Endothelial cell of umbilical vein (primary cell): Measurements from ENCODE around the gene MAPKAP1. TPM values are rescaled to one million over a fixed set of nuclear protein-coding genes. Genes with fewer than 3 reads are reported as not detected.

Experiments used
- BruUV-seq: library from RNA; stranded (reverse); fragments of 400-500 nt; replicated peaks from 2 replicates; lab custom pipeline; 2021; lab: Mats Ljungman, UMichigan
- CTCF ChIA-PET: fragments of 300-600, 350-600 bp; sonication (Branson Sonifier 250); formaldehyde crosslinking; loops from one replicate; lab custom pipeline; 2021; ENCODE audit warnings: antibody characterized with exemption, inconsistent platforms; lab: Charles Lee
- POLR2A ChIA-PET: fragments of 300-600, 350-600 bp; sonication (Branson Sonifier 250); formaldehyde crosslinking; loops from one replicate; lab custom pipeline; 2021; ENCODE audit warnings: antibody characterized with exemption, inconsistent platforms; lab: Charles Lee
- DNase-seq: peaks from one replicate; pipeline ENCODE4 v3.0.0-alpha.2; 2011; ENCODE audit warnings: low read depth, low spot score
- FAIRE-seq: peaks from 2 replicates; lab custom pipeline; 2011; peaks lifted over from hg19 to GRCh38; lab: Jason Lieb, UNC
- H2AFZ ChIP-seq: 2 replicates; pipeline ENCODE4 v1.6.0; 2012; ENCODE audit warnings: low read depth, low read length, control low read depth, inconsistent platforms
- H3K27ac ChIP-seq: 2 replicates; pipeline ENCODE4 v1.5.1; 2011; ENCODE audit warnings: low read depth, mild to moderate bottlenecking, control low read depth, low read length, moderate library complexity; ENCODE audit not compliant: insufficient read depth
- H3K27me3 ChIP-seq, 2 experiments: 2 replicates each; pipeline versions ENCODE4 v1.6.0 to v1.6.1; 2011; ENCODE audit warnings: low read length in 2 of 2, mixed read lengths in 1 of 2; ENCODE audit not compliant: control insufficient read depth in 2 of 2, insufficient read depth in 2 of 2
- H3K36me3 ChIP-seq, 2 experiments: 2 replicates in 1 of 2; 3 replicates in 1 of 2; pipeline ENCODE4 v1.5.1; 2011; ENCODE audit warnings: low read length in 2 of 2, mild to moderate bottlenecking in 1 of 2, moderate library complexity in 1 of 2; ENCODE audit not compliant: control insufficient read depth in 2 of 2, insufficient read depth in 2 of 2; ENCODE audit errors: extremely low read depth in 1 of 2
- H3K4me1 ChIP-seq: 3 replicates; pipeline ENCODE4 v1.5.1; 2011; ENCODE audit warnings: mild to moderate bottlenecking, low read length; ENCODE audit not compliant: control insufficient read depth, insufficient read depth; ENCODE audit errors: extremely low read depth
- H3K4me2 ChIP-seq: 2 replicates; pipeline ENCODE4 v1.6.1; 2011; ENCODE audit warnings: low read length, control low read depth, mixed read lengths; ENCODE audit not compliant: insufficient read depth
- H3K4me3 ChIP-seq, 3 experiments: fragments of 200-600 bp in 1 of 3; sonication (generic), shearing (Covaris generic) in 1 of 3; replicated peaks in 1 of 3; 2 replicates each; pipeline ENCODE4 v1.5.1; 2011 to 2016; ENCODE audit warnings: control low read depth in 3 of 3, low read length in 3 of 3, mild to moderate bottlenecking in 2 of 3, inconsistent platforms in 1 of 3, low read depth in 1 of 3, moderate library complexity in 1 of 3; ENCODE audit not compliant: insufficient read depth in 1 of 3
- H3K79me2 ChIP-seq: 2 replicates; pipeline ENCODE4 v1.6.0; 2012; ENCODE audit warnings: low read length, inconsistent platforms; ENCODE audit not compliant: control insufficient read depth, insufficient read depth
- H3K9ac ChIP-seq: replicated peaks from 2 replicates; pipeline ENCODE3; 2011; ENCODE audit warnings: low read length, control low read depth; ENCODE audit not compliant: insufficient read depth; ENCODE audit errors: extremely low read depth
- H3K9me1 ChIP-seq: replicated peaks from 3 replicates; pipeline ENCODE4 v1.6.0; 2011; ENCODE audit warnings: mild to moderate bottlenecking, low read length; ENCODE audit not compliant: control insufficient read depth, insufficient read depth; ENCODE audit errors: extremely low read depth
- H3K9me3 ChIP-seq: replicated peaks from 2 replicates; pipeline ENCODE4 v1.5.1; 2012; ENCODE audit warnings: low read length, inconsistent platforms; ENCODE audit not compliant: control insufficient read depth, insufficient read depth
- H4K20me1 ChIP-seq: replicated peaks from 2 replicates; pipeline ENCODE3; 2011; ENCODE audit warnings: mild to moderate bottlenecking, low read length; ENCODE audit not compliant: control insufficient read depth, insufficient read depth; ENCODE audit errors: extremely low read depth
- CTCF ChIP-seq, 2 donors: IDR thresholded peaks; 1 replicate in 1 of 2; 2 replicates in 1 of 2; pipeline ENCODE4 v1.5.1; 2011; ENCODE audit warnings: low read length in 2 of 2, mild to moderate bottlenecking in 2 of 2, moderate library complexity in 2 of 2, control low read depth in 1 of 2, inconsistent platforms in 1 of 2, low read depth in 1 of 2; ENCODE audit not compliant: insufficient read depth in 1 of 2; ENCODE audit errors: extremely low read depth in 1 of 2
- EZH2 ChIP-seq: IDR thresholded peaks from 2 replicates; pipeline ENCODE4 v1.6.1; 2012; ENCODE audit warnings: borderline replicate concordance, low read depth, mild to moderate bottlenecking, moderate library complexity, low read length, inconsistent platforms; ENCODE audit not compliant: severe bottlenecking
- FOS ChIP-seq: IDR thresholded peaks from 2 replicates; pipeline ENCODE4 v1.6.1; 2011; ENCODE audit warnings: mild to moderate bottlenecking, low read length, moderate library complexity, borderline replicate concordance; ENCODE audit not compliant: insufficient read depth
- GATA2 ChIP-seq: IDR thresholded peaks from 2 replicates; pipeline ENCODE4 v1.7.0; 2011; ENCODE audit warnings: low read depth, mild to moderate bottlenecking, moderate library complexity, mixed read lengths, low read length; ENCODE audit not compliant: insufficient read length, insufficient read depth
- JUN ChIP-seq: IDR thresholded peaks from 2 replicates; pipeline ENCODE4 v1.6.1; 2011; ENCODE audit warnings: borderline replicate concordance, low read depth; ENCODE audit not compliant: insufficient read length, insufficient read depth
- MAX ChIP-seq: IDR thresholded peaks from 2 replicates; pipeline ENCODE4 v1.6.1; 2011; ENCODE audit not compliant: insufficient read depth, insufficient read length
- MYC ChIP-seq: IDR thresholded peaks from one replicate; pipeline ENCODE4 v1.6.1; 2011; ENCODE audit warnings: mild to moderate bottlenecking, low read depth, low read length
- POLR2A ChIP-seq: IDR thresholded peaks from 2 replicates; pipeline ENCODE4 v1.6.1; 2012; ENCODE audit warnings: low read depth, mild to moderate bottlenecking, control low read depth, low read length
- POLR2AphosphoS5 ChIP-seq: IDR thresholded peaks from 2 replicates; pipeline ENCODE4 v1.6.1; 2012; ENCODE audit warnings: low read depth, mild to moderate bottlenecking, control low read depth, low read length, moderate library complexity; ENCODE audit not compliant: insufficient read depth
- dilution Hi-C: fragments of 300-500 bp; cut with MboI; formaldehyde crosslinking; loops from one replicate; pipeline ENCODE4 v1.15.0; 2019; ENCODE audit warnings: low sequenced_read_pairs; ENCODE audit not compliant: extremely low pct_ligation_motif_present
- intact Hi-C: fragments of 100-400 bp; cut with micrococcal nuclease; formaldehyde crosslinking; loops from one replicate; pipeline ENCODE4 v1.10.0; 2022
- polyA plus RNA-seq, 4 experiments: library from polyadenylated mRNA; depleted of rRNA in 3 of 4; stranded (reverse) in 3 of 4; unstranded in 1 of 4; fragments of >200 nt; gene quantifications; 2 replicates each; pipeline versions ENCODE4 v1.2.1 to v1.2.3, GENCODE V29; 2011 to 2012; ENCODE audit warnings: missing spikeins in 1 of 4
- total RNA-seq: library from RNA; stranded (reverse); gene quantifications from 2 replicates; pipeline ENCODE4 v1.2.3, GENCODE V29; 2021

MAPKAP1 gene
- total and polyA plus RNA-seq, 2 donors (not counting 3 experiments of a cell fraction or from before 2014, with no cell fraction given), result 61.9 to 99.1 TPM

GRCh38 chr9:125663127-125663526, 43.9 kb downstream of the MAPKAP1 start:
- H3K27me3 ChIP-seq, result no peaks in the 10 kb centered on the region
- H3K79me2 ChIP-seq, result peaks cover 11% of the 10 kb centered on the region
- H3K9ac ChIP-seq, result peak overlapping the region; percentile 43
- peak overlapping the region; percentile 51 for H3K27ac ChIP-seq
- ChIA-PET POLR2A (no interaction called here), CTCF (interaction anchor here (1.0 to 1.6 kb wide), 2 partner anchors 13 to 25 kb away, joined by 3 read pairs; no protein-coding TSS in a partner anchor)
- no peaks in the 10 kb centered on the region for H3K36me3 ChIP-seq
- H3K9me1 ChIP-seq, result no peaks in the 10 kb centered on the region
- dilution Hi-C loops (no loop called here), intact Hi-C loops (loop anchor here (2.0 kb wide), 1 partner anchor 14 kb away; no protein-coding TSS in a partner anchor)
- no TSS peak for BruUV-seq
- H4K20me1 ChIP-seq, result no peaks in the 10 kb centered on the region
- FAIRE-seq (peak; percentile 91), DNase-seq (peak; percentile 88)
- H3K9me3 ChIP-seq, result no peaks in the 10 kb centered on the region
- no peak overlapping the region for H2AFZ ChIP-seq
- TF ChIP-seq POLR2A, result peak; percentile 62
- peak; percentile 97 for TF ChIP-seq FOS
- peak; percentile 99 for TF ChIP-seq JUN
- no peak for TF ChIP-seq MYC
- TF ChIP-seq POLR2AphosphoS5, result peak; percentile 72
- TF ChIP-seq CTCF (IDR thresholded peaks at IDR 0.05; ENCODE audit: extremely low read depth in 1 of 2, insufficient read depth in 1 of 2, low read depth in 1 of 2, low read length in 2 of 2), result no peak
- TF ChIP-seq GATA2, result peak; percentile 59
- TF ChIP-seq EZH2, result no peak
- TF ChIP-seq MAX, result no peak
- peak overlapping the region; percentile 51 for H3K4me2 ChIP-seq
- H3K4me3 ChIP-seq, result no peak overlapping the region
- H3K4me1 ChIP-seq, result peaks cover 28% of the 10 kb centered on the region
